ENCODE measurements around the gene TMEFF2.

Gene TMEFF2

DNA sequence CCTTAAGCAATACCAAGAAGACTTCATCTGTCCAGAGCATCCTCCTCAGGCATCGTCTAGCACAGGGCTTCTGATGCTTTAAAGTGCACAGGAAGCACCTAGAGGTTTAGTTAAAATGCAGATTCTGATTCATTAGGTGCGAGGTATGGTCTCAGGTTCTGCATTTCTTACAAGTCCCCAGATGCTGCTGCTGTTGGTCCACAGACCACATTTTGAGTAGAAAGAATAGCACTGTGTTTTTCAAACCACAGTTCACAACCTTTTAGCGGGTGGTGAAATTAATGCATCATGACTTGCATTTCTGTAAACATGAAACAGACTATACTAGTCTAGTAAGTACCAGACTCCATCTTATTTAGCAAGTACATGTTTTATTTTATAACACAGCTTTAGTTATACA lies 134.6 kb downstream of the TMEFF2 start:
- no peak for DNase-seq

GRCh38 chr2:192059266-192059665 lies 135.5 kb downstream of the TMEFF2 start:
- DNase-seq, result no peak

DNA sequence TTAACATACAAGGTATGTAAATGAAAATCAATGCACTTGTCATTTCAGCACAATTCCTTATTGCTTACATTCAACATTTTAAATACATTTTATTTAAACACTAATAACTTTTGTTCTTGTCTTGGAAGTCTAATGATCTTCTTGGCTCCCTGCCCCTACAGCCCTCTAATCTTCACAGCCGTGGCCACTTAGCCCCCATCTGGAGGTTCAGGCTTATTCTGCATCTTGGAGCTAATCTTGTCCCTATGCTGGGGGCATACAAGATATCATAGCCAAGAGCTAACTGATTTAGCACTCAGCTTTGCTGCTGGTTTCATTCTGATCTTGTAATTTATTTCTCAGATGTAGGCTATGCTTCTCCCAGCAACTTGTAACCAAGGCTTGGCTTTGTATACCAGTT lies 140.8 kb downstream of the TMEFF2 start:
- DNase-seq, result no peak

- peak; percentile 89 for DNase-seq
Observed at GRCh38 chr2:192051533-192051932, 143.2 kb downstream of the TMEFF2 start.

DNA sequence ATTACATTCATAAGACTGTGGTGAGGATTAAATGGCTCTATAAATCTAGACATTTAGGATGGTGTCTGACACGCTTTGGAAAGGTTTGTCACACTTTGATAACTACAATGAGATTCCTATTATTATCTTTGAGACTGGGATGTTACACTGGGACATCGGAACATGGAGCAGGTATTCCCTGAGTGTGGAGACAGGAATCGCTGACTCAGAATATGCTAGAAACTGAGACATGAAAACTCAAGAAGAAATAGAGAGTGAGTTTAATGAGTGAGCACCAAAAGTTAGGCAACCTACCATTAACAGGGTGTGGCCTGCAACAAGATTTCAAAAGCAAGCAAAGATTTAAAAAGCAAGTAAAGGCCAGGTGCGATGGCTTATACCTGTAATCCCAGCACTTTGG lies 145.4 kb downstream of the TMEFF2 start:
- no peak for DNase-seq

DNA sequence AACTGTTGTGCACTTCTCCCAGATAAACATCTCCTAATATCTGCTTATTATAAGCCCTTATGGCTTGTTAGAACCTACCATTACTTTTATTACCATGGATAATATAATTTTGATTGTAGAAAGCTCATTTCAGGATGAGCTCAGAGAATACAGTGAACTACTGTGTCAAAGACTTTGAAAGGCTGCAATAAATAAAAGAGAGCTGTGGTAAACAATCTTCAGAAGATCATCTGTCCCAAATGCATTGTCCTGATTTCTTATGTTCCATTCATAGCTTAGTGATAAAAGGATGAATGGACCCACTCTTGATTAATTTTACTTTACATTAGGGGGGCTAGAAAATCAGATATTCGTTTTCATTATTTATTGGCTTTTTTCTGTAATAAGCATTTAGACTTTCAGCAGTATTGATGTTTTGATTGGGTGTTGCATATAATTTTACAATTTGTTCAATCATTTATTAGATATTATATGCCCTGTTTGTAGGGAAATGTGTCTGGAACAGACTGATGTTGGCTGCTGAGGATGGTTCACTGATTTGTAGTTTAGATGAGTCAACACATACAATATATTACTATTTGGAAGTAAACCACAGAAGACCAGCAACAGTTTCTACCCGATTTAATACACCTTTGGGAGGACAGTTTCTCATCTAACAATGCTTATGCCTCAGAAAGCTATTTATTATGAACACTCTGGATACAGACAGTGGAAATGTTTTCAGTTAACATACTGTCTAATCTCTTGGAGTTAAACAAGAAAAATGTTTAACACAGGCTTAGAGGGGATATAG lies 147.2 kb downstream of the TMEFF2 start:
- DNase-seq, result no peak

DNA sequence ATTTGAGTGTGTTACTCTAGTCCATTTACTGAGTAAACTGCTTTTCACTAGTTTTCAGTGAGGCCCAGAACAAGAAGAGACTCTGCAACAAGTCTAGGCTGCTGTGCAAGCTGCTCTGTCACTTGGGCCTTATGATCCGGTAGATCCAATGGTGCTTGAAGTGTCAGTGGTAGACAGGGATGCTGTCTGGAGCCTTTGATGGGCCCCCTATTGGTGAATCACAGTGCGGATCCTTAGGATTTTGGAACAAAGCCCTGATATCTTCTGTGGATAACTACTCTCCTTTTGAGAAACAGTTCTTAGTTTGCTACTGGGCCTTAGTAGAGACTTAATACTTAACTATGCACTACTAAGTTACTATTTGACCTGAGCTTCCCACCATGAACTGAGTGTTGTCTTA lies 150.2 kb downstream of the TMEFF2 start:
- no peak for DNase-seq

- no peak for DNase-seq
Observed at GRCh38 chr2:192043216-192043870, 151.4 kb downstream of the TMEFF2 start.

- no peak for DNase-seq
Observed at GRCh38 chr2:192042126-192042525, 152.6 kb downstream of the TMEFF2 start.

DNA sequence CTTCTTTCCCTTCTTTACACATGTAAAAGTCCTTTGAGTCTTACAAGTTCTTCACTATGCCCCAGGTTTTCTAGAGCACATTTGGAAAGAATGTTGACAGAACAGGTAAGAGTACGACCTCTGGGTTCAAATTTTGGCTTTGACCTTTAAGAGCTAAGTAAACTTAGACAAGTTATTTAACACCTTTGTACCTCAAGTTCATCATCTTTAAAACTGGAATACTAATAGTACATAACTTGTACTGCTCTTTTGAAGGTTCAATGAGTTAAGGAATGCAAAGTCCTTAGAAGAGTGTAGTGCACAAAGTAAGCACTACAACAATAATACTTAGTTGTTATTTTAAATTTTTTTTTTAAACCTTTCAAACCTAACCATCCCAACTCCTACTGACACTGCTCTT lies 156.6 kb downstream of the TMEFF2 start:
- DNase-seq, result no peak

- no peak for DNase-seq
Observed at GRCh38 chr2:192035731-192036442, 158.8 kb downstream of the TMEFF2 start.

GRCh38 chr2:192030856-192031255 lies 163.9 kb downstream of the TMEFF2 start:
- DNase-seq, result no peak

GRCh38 chr2:192030289-192030688 lies 164.4 kb downstream of the TMEFF2 start:
- no peak for DNase-seq

GRCh38 chr2:192029089-192029488 lies 165.6 kb downstream of the TMEFF2 start:
- no peak for DNase-seq

DNA sequence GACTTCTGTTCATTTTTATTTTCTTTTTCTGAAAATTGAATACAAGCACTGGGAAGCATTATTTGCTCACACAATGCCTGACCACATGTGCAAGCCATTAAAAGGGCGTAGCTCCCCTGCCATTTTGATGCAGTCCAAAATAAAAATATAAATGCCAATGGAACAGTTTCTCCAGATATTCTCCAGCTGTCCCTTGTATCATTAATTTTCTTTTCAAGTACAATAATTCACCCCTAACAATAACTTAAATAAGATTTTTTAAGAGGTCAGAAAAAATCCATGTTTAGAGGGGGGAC lies 168.0 kb downstream of the TMEFF2 start:
- DNase-seq, result no peak

- no peak for DNase-seq
Observed at GRCh38 chr2:192026059-192026824, 168.5 kb downstream of the TMEFF2 start.

DNA sequence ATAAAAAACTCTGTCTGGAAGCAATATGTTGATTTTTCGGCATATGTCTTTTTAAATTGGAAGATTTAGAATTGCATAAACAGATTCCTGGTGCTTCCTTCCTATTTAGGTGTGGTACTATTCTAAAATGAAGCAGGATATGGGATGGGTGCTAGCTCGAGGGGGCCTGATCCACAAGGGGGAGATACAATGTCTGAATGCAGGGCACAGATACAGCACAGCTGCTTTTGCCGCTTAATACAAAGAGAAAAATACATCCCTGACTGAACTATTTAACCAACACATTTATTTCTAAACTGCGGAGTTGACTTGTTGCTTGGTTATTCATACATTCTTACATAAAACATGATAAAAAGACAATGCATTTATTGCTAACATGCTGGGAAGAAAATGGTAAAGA lies 169.1 kb downstream of the TMEFF2 start:
- no peak for DNase-seq

GRCh38 chr2:192023006-192023405 lies 171.7 kb downstream of the TMEFF2 start:
- DNase-seq, result no peak

GRCh38 chr2:192017844-192018243 lies 176.9 kb downstream of the TMEFF2 start:
- no peak for DNase-seq

DNA sequence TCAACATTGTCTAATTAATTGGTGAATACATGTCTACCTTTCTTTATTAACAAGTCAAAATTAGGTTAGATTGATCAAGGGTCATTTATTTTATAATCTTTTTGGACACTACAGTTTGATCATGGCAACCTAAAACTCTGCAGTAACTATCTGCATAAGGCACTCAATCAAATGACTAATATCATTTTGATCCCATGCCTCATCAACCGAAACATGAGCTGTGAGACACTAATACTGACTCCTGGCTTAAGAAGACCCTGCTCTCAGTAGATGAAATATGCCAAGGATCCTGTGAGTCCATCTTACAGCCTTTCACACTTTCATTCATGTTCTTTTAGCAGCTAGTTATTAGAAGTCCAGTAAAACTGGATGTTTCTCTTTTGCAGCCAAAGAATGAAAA lies 178.5 kb downstream of the TMEFF2 start:
- no peak for DNase-seq

DNA sequence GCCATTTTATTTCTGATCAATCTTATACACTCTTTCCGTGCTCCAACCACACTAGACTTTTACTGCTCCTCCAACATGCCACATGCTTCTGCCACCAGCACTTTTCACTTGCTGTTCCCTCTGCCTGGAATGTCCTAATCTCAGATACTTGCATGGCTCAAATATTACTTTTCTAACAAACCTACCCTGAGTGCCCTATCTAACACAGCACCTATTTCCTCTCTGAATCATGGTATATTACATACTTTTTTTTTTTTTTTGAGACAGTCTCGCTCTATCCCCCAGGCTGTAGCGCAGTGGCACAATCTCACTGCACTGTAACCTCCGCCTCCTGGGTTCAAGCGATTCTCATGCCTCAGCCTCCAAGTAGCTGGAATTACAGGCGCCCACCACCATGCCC lies 181.5 kb downstream of the TMEFF2 start:
- DNase-seq, result no peak

DNA sequence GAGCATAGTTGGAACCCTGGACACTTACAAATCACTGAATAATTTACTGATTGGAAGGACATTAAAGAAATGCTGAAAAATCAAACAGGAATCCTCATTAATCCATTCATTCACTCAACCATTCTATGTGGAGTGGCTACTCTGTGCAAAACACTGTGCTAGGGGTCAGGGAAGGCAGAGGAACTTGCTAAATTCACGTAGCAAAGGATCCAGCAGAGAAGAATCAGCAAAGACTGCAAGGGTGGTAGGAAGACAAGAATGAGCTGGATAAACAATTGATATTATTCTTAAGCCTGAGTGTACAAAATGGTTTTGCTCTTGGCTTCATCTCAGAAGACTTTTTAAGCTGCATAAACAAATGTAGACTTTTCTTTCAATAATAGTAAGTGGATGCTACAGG lies 183.5 kb downstream of the TMEFF2 start:
- no peak for DNase-seq

- DNase-seq, result no peak
Observed at GRCh38 chr2:192010073-192010472, 184.7 kb downstream of the TMEFF2 start.
